HepG2 (cell line): Measurements from ENCODE around the gene ROBO3. TPM values are rescaled to one million over a fixed set of nuclear protein-coding genes. Genes with fewer than 3 reads are reported as not detected.
A peak's percentile ranks its signal among the peaks of the same experiment; 100 is the strongest.

Experiments
- ATAC-seq: fragments of 200-7000 bp; cut with Tn5 transposase; 3 replicates; pipeline ENCODE4 v1.9.1; 2020; ENCODE audit warnings: mild to moderate bottlenecking, moderate library complexity
- BruUV-seq: library from RNA; stranded (reverse); fragments of 400-500 nt; replicated peaks from 2 replicates; lab custom pipeline; 2021; lab: Mats Ljungman, UMichigan
- CTCF ChIA-PET: fragments of 300-600 bp; formaldehyde crosslinking; extraction: SDS; loops from one replicate; lab custom pipeline; 2021; ENCODE audit warnings: low total read pairs, inconsistent platforms, low intra/inter-chr PET ratio; lab: Yijun Ruan, JAX
- POLR2A ChIA-PET: fragments of 350-600 bp; sonication (Branson Sonifier 250); formaldehyde crosslinking; loops from one replicate; lab custom pipeline; 2020; ENCODE audit warnings: antibody characterized with exemption, inconsistent platforms; lab: Yijun Ruan, JAX
- DNase-seq: peaks from one replicate; pipeline ENCODE4 v3.0.0-alpha.2; 2015; ENCODE audit warnings: low spot score
- FAIRE-seq: peaks from 3 replicates; lab custom pipeline; 2011; peaks lifted over from hg19 to GRCh38; lab: Jason Lieb, UNC
- H2AFZ ChIP-seq: one replicate; pipeline ENCODE4 v1.6.1; 2011; ENCODE audit warnings: low read length, inconsistent platforms
- H3K27ac ChIP-seq: fragments of 300-600 bp; 3 replicates; pipeline ENCODE4 v1.8.0; 2011; ENCODE audit warnings: mixed run types, mild to moderate bottlenecking, mixed read lengths, low read length, inconsistent platforms; ENCODE audit not compliant: insufficient read depth; ENCODE audit errors: extremely low read length
- H3K27me3 ChIP-seq, 2 experiments: fragments of 200-600 bp in 1 of 2; 2 replicates in 1 of 2; 3 replicates in 1 of 2; pipeline versions ENCODE4 v1.6.0 to v1.8.0; 2011; ENCODE audit warnings: low read length in 2 of 2, mild to moderate bottlenecking in 2 of 2, moderate library complexity in 2 of 2, inconsistent platforms in 1 of 2; ENCODE audit not compliant: insufficient read depth in 2 of 2, control insufficient read depth in 1 of 2
- H3K36me3 ChIP-seq, 2 experiments: fragments of 200-600 bp in 1 of 2; replicated peaks in 1 of 2; 2 replicates in 1 of 2; 3 replicates in 1 of 2; pipeline versions ENCODE4 v1.5.1 to v1.8.0; 2011; ENCODE audit warnings: low read length in 2 of 2, inconsistent platforms in 1 of 2; ENCODE audit not compliant: insufficient read depth in 2 of 2, control insufficient read depth in 1 of 2
- H3K4me1 ChIP-seq: 2 replicates; pipeline ENCODE4 v1.5.1; 2012; ENCODE audit warnings: low read length, inconsistent platforms; ENCODE audit not compliant: insufficient read depth
- H3K4me2 ChIP-seq: 2 replicates; pipeline ENCODE4 v1.6.0; 2011; ENCODE audit warnings: low read depth, low read length, inconsistent platforms
- H3K4me3 ChIP-seq, 3 experiments: fragments of 200-600 bp in 1 of 3; sonication (generic), shearing (Covaris generic) in 1 of 3; replicated peaks in 1 of 3; 2 replicates each; pipeline ENCODE4 v1.5.1; 2011 to 2016; ENCODE audit warnings: low read length in 3 of 3, inconsistent platforms in 2 of 3, low read depth in 2 of 3, mild to moderate bottlenecking in 2 of 3, control low read depth in 1 of 3, mixed read lengths in 1 of 3; ENCODE audit not compliant: insufficient read depth in 1 of 3
- H3K79me2 ChIP-seq: one replicate; pipeline ENCODE4 v1.6.1; 2011; ENCODE audit warnings: low read length, inconsistent platforms; ENCODE audit not compliant: insufficient read depth
- H3K9ac ChIP-seq: 2 replicates; pipeline ENCODE4 v1.6.0; 2011; ENCODE audit warnings: mild to moderate bottlenecking, low read depth, low read length, inconsistent platforms; ENCODE audit not compliant: insufficient read depth
- H3K9me3 ChIP-seq: 2 replicates; pipeline ENCODE4 v1.5.1; 2012; ENCODE audit warnings: mild to moderate bottlenecking, low read length
- H4K20me1 ChIP-seq: 2 replicates; pipeline ENCODE4 v1.6.0; 2011; ENCODE audit warnings: inconsistent platforms, mild to moderate bottlenecking, low read length, moderate library complexity; ENCODE audit not compliant: insufficient read depth
- ARNT2 ChIP-seq: sonication (generic); formaldehyde crosslinking; IDR thresholded peaks from 2 replicates; pipeline ENCODE4 v1.8.0; 2022; ENCODE audit warnings: mild to moderate bottlenecking, low read depth, missing genetic modification reagents, moderate library complexity
- KLF6 ChIP-seq: IDR thresholded peaks from 2 replicates; pipeline ENCODE4 v1.8.0; 2016; ENCODE audit warnings: missing biosample characterization, missing genetic modification reagents
- MTERF4 ChIP-seq: sonication (generic); formaldehyde crosslinking; IDR thresholded peaks from 2 replicates; pipeline ENCODE4 v1.8.0; 2023; ENCODE audit warnings: mild to moderate bottlenecking, missing genetic modification reagents
- NFE2 ChIP-seq: sonication (generic); formaldehyde crosslinking; IDR thresholded peaks from 2 replicates; pipeline ENCODE4 v1.4.0; 2020; ENCODE audit warnings: missing genetic modification reagents
- NFYB ChIP-seq: sonication (generic); formaldehyde crosslinking; IDR thresholded peaks from 2 replicates; pipeline ENCODE4 v1.4.0; 2020; ENCODE audit warnings: missing genetic modification reagents
- SAFB2 ChIP-seq: sonication (generic); formaldehyde crosslinking; IDR thresholded peaks from 2 replicates; pipeline ENCODE4 v1.5.1; 2020; ENCODE audit warnings: missing genetic modification reagents, low read depth, mild to moderate bottlenecking, borderline replicate concordance
- SALL2 ChIP-seq: sonication (generic); formaldehyde crosslinking; IDR thresholded peaks from 2 replicates; pipeline ENCODE4 v1.8.1; 2023; ENCODE audit warnings: mild to moderate bottlenecking, missing genetic modification reagents, inconsistent platforms
- ZFP1 ChIP-seq: IDR thresholded peaks from 2 replicates; pipeline ENCODE4 v1.6.1; 2016
- ZNF264 ChIP-seq: sonication (generic); formaldehyde crosslinking; IDR thresholded peaks from 2 replicates; pipeline ENCODE4 v1.4.0; 2020; ENCODE audit warnings: missing genetic modification reagents
- ZNF281 ChIP-seq: sonication (generic); formaldehyde crosslinking; IDR thresholded peaks from 2 replicates; pipeline ENCODE4 v1.4.0; 2020; ENCODE audit warnings: missing genetic modification reagents, borderline replicate concordance
- ZNF296 ChIP-seq: sonication (generic); formaldehyde crosslinking; conservative IDR thresholded peaks from 2 replicates; pipeline ENCODE4 v1.5.0; 2020; ENCODE audit warnings: mild to moderate bottlenecking, missing genetic modification reagents
- ZNF576 ChIP-seq: sonication (generic); formaldehyde crosslinking; IDR thresholded peaks from 2 replicates; pipeline ENCODE4 v1.4.0; 2020; ENCODE audit warnings: mild to moderate bottlenecking, missing genetic modification reagents
- ZNF580 ChIP-seq: IDR thresholded peaks from 2 replicates; pipeline ENCODE4 v1.6.1; 2016; ENCODE audit warnings: low read depth, borderline replicate concordance
- ZNF766 ChIP-seq: sonication (generic); formaldehyde crosslinking; IDR thresholded peaks from 2 replicates; pipeline ENCODE4 v1.5.0; 2020; ENCODE audit warnings: missing genetic modification reagents, borderline replicate concordance
- WGBS: methylation state at CpG from one replicate; pipeline ENCODE4 v1.1.6; 2017; ENCODE audit warnings: low lambda C conversion rate; 5-methylcytosine and 5-hydroxymethylcytosine counted together
- in situ Hi-C: cut with HindIII; loops from 2 replicates; pipeline ENCODE4 v1.10.0; 2017; ENCODE audit warnings: low pct_unique_long_range_greater_than_20kb; ENCODE audit not compliant: extremely low pct_ligation_motif_present
- intact Hi-C: fragments of 100-400 bp; cut with micrococcal nuclease; formaldehyde crosslinking; loops from one replicate; pipeline ENCODE4 v1.10.0; 2022; ENCODE audit not compliant: unreplicated experiment
- polyA plus RNA-seq, 8 experiments: library from polyadenylated mRNA; depleted of rRNA in 3 of 8; stranded (reverse) in 7 of 8; unstranded in 1 of 8; fragments of >200 nt; fragmentation: Illumina TruSeq in 4 of 8; extraction: Trizol in 4 of 8; gene quantifications; 2 replicates each; pipeline versions ENCODE4 v1.2.1 to v1.2.3, GENCODE V29; 2011 to 2016; ENCODE audit warnings: low read depth in 4 of 8, missing spikeins in 1 of 8, mixed read lengths in 1 of 8; ENCODE audit not compliant: insufficient read depth in 1 of 8
- total RNA-seq, 5 experiments: library from RNA; depleted of rRNA; stranded (reverse); fragments of >200 nt; fragmentation: Illumina TruSeq; extraction: Trizol; gene quantifications; 2 replicates each; pipeline ENCODE4 v1.2.3, GENCODE V29; 2016; ENCODE audit warnings: low read depth in 1 of 5

The ROBO3 gene
- total and polyA plus RNA-seq, 2 of the 13 experiments (the other 11 are each of a cell fraction or from before 2014, with no cell fraction given) = 0.07 to 2.4 TPM

DNA sequence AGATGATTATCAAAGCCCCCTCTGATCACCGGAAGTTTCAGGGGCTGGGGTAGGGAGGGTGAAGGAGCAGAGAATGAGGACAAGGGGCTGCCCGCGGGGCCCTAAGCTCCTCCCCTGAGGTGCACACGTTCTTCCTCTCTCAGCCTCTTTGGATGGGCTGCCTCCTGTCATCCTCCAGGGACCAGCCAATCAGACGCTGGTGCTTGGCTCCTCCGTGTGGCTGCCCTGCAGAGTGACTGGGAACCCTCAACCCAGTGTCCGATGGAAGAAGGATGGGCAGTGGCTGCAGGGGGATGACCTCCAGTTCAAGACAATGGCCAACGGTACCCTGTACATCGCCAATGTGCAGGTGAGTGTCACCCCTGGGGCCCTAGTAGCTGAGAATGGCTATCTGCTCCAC lies 7.5 kb downstream of the ROBO3 start:
- Histone ChIP-seq H4K20me1 (no peaks in the 10 kb centered on the region), H3K4me1 (peaks cover 33% of the 10 kb centered on the region), H3K4me2 (no peak overlapping the region), H3K4me3 (no peak overlapping the region), H3K27me3 (peaks cover 5 to 71% of the 10 kb centered on the region in 2 experiments; a peak in 4 of 5 replicates), H3K9me3 (no peaks in the 10 kb centered on the region), H3K9ac (no peak overlapping the region), H3K79me2 (no peaks in the 10 kb centered on the region), H3K27ac (no peak overlapping the region), H2AFZ (no peak overlapping the region), H3K36me3 (no peaks in the 10 kb centered on the region)
- 0% methylated on average over 3 of the region's 9 CpGs for WGBS
- CTCF ChIA-PET = no interaction called here
- no peak for TF ChIP-seq KLF6 (CRISPR knock-in tag)
- no peak for TF ChIP-seq ZNF580 (CRISPR knock-in tag)
- TF ChIP-seq NFYB (CRISPR knock-in tag) = 0 out of 2 replicates have a peak, but pooled peaks have one; percentile 30
- in situ Hi-C loops = no loop called here
- DNase-seq = no peak
- ATAC-seq = no peak
- intact Hi-C loops = no loop called here
- no TSS peak for BruUV-seq
- POLR2A ChIA-PET = no interaction called here
- no peak for FAIRE-seq

- POLR2A ChIA-PET = no interaction called here
- WGBS = 23% methylated on average over 3 of the region's 8 CpGs
- peaks cover 28% of the 10 kb centered on the region for H3K4me1 ChIP-seq
- no peaks in the 10 kb centered on the region for H3K9me3 ChIP-seq
- no peaks in the 10 kb centered on the region for H3K79me2 ChIP-seq
- H4K20me1 ChIP-seq = no peaks in the 10 kb centered on the region
- in situ Hi-C loops (no loop called here), intact Hi-C loops (no loop called here)
- H2AFZ ChIP-seq = no peak overlapping the region
- no peak overlapping the region for H3K9ac ChIP-seq
- no TSS peak for BruUV-seq
- DNase-seq = no peak
- no peak for ATAC-seq
- no peak overlapping the region for H3K4me2 ChIP-seq
- H3K4me3 ChIP-seq = no peak overlapping the region
- FAIRE-seq = no peak
- no peak overlapping the region for H3K27ac ChIP-seq
- H3K36me3 ChIP-seq = no peaks in the 10 kb centered on the region
- CTCF ChIA-PET = no interaction called here
- H3K27me3 ChIP-seq = peaks cover 4 to 70% of the 10 kb centered on the region in 2 experiments; a peak in 4 of 5 replicates
- TF ChIP-seq ZNF281 (CRISPR knock-in tag) (no peak), ARNT2 (no peak), SAFB2 (CRISPR knock-in tag) (no peak), SALL2 (CRISPR knock-in tag) (no peak), ZNF766 (CRISPR knock-in tag) (no peak), ZNF296 (CRISPR knock-in tag) (no peak), ZFP1 (CRISPR knock-in tag) (no peak), ZNF264 (CRISPR knock-in tag) (no peak), NFE2 (CRISPR knock-in tag) (no peak), MTERF4 (no peak), ZNF576 (CRISPR knock-in tag) (no peak)
These were observed 8.7 kb downstream of the ROBO3 start for GRCh38 chr11:124873951-124874350.
